BE2C (cell line): ENCODE data around the gene CTBS.

Experiments
- DNase-seq: peaks from one replicate; pipeline ENCODE4 v3.0.0-alpha.2; 2020
- H3K27me3 ChIP-seq: fragments of 250-450 bp; sonication (Bioruptor Pico); 2 replicates; pipeline ENCODE4 v1.5.1; 2020; ENCODE audit warnings: mild to moderate bottlenecking
- H3K36me3 ChIP-seq: fragments of 250-450 bp; sonication (Bioruptor Pico); 2 replicates; pipeline ENCODE4 v1.5.1; 2020; ENCODE audit warnings: mild to moderate bottlenecking
- H3K4me1 ChIP-seq: fragments of 250-450 bp; sonication (Bioruptor Pico); 2 replicates; pipeline ENCODE4 v1.5.1; 2020
- H3K4me3 ChIP-seq: 2 replicates; pipeline ENCODE4 v1.5.1; 2011; ENCODE audit warnings: low read depth, low read length
- H3K9me3 ChIP-seq: fragments of 250-450 bp; sonication (Bioruptor Pico); 2 replicates; pipeline ENCODE4 v1.5.1; 2020
- TF ChIP-seq, protein P1 (sequence below): IDR thresholded peaks from 2 replicates; pipeline ENCODE4 v1.5.1; 2012; ENCODE audit warnings: mild to moderate bottlenecking, low read depth, low read length

CTBS gene

GRCh38 chr1:84569216-84569615, 5.0 kb downstream of the CTBS start:
- no peak overlapping the region for H3K4me3 ChIP-seq
- no peaks in the 10 kb centered on the region for H3K4me1 ChIP-seq
- TF ChIP-seq, protein P1, sequence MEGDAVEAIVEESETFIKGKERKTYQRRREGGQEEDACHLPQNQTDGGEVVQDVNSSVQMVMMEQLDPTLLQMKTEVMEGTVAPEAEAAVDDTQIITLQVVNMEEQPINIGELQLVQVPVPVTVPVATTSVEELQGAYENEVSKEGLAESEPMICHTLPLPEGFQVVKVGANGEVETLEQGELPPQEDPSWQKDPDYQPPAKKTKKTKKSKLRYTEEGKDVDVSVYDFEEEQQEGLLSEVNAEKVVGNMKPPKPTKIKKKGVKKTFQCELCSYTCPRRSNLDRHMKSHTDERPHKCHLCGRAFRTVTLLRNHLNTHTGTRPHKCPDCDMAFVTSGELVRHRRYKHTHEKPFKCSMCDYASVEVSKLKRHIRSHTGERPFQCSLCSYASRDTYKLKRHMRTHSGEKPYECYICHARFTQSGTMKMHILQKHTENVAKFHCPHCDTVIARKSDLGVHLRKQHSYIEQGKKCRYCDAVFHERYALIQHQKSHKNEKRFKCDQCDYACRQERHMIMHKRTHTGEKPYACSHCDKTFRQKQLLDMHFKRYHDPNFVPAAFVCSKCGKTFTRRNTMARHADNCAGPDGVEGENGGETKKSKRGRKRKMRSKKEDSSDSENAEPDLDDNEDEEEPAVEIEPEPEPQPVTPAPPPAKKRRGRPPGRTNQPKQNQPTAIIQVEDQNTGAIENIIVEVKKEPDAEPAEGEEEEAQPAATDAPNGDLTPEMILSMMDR = no peak
- no peaks in the 10 kb centered on the region for H3K36me3 ChIP-seq
- no peak for DNase-seq
- no peaks in the 10 kb centered on the region for H3K27me3 ChIP-seq
- H3K9me3 ChIP-seq = no peaks in the 10 kb centered on the region

DNA sequence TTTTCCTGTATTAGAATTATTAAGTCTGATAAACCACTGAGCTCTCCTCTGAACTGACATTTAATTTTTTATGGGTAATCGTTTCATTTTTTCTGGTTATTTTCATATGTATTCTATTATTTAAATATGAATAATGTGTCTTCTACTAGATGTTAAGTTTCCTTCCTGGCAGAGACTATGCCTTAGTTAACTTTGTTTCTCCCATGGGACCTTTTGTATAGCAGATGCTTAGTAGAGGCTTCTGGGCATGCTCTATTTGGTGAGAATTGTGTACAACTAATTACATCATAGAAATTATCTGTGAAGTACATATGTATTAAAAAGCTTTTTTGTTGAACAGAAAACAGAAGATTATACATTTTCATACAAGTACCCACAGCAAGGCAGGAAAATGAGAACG, 23.4 kb downstream of the CTBS start:
- Histone ChIP-seq H3K4me3 (no peak overlapping the region), H3K27me3 (no peaks in the 10 kb centered on the region), H3K4me1 (no peaks in the 10 kb centered on the region), H3K36me3 (no peaks in the 10 kb centered on the region), H3K9me3 (no peaks in the 10 kb centered on the region)
- TF ChIP-seq, protein P1 = no peak
- no peak for DNase-seq

GRCh38 chr1:84541679-84542078, 32.6 kb downstream of the CTBS start:
- H3K36me3 ChIP-seq = no peaks in the 10 kb centered on the region
- H3K4me3 ChIP-seq = no peak overlapping the region
- DNase-seq = no peak
- no peaks in the 10 kb centered on the region for H3K9me3 ChIP-seq
- H3K4me1 ChIP-seq = no peaks in the 10 kb centered on the region
- TF ChIP-seq, protein P1 = peak; percentile 13; the same call in 1 of the 2 replicates
- H3K27me3 ChIP-seq = no peaks in the 10 kb centered on the region

DNA sequence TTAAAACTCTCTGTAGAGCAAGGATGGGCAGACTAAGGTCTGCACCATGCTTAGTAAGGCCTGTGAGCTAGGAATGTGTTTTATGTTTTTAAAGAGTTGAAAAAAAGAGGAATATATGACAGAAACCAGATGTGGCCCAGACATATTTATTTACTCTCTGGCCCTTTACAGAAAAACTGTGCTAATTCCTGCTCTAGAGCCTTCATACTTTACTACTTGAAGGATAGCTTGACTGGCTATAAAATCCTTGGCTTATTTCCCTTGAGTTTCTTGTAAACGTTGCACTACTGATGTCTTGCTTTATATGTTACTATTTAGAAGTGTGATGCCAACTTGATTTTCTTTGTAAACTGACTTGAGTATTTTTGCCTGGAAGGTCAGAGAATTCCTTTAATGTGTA, 33.5 kb downstream of the CTBS start:
- no peak for DNase-seq

GRCh38 chr1:84539972-84540371, 34.3 kb downstream of the CTBS start:
- H3K36me3 ChIP-seq = no peaks in the 10 kb centered on the region
- no peaks in the 10 kb centered on the region for H3K4me1 ChIP-seq
- no peak for DNase-seq
- no peak overlapping the region for H3K4me3 ChIP-seq
- no peaks in the 10 kb centered on the region for H3K27me3 ChIP-seq
- no peaks in the 10 kb centered on the region for H3K9me3 ChIP-seq
- TF ChIP-seq, protein P1 = no peak

More for the DNA sequence above, 33.5 kb downstream of the CTBS start:
- H3K27me3 ChIP-seq = no peaks in the 10 kb centered on the region
- TF ChIP-seq, protein P1 = no peak
- no peaks in the 10 kb centered on the region for H3K9me3 ChIP-seq
- no peak overlapping the region for H3K4me3 ChIP-seq
- H3K4me1 ChIP-seq = no peaks in the 10 kb centered on the region
- H3K36me3 ChIP-seq = no peaks in the 10 kb centered on the region

DNA sequence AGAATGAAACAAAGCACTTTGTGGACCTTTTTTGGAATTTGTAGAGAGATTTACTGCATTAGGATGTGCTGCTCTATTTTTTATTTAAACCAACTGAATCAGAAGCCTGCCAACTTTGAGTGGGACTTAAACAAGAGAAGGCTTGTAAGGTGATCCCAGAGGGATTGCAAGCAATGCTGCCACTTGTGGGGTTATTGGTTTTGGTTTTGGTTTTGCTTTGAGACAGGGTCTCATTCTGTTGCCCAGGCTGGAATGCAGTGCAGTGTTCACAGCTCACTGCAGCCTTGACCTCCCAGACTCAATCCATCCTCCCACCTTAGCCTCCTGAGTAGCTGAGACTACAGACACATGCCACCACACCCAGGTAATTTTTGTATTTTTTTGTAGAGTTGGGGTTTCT, 35.6 kb downstream of the CTBS start:
- Histone ChIP-seq H3K4me3 (no peak overlapping the region), H3K27me3 (no peaks in the 10 kb centered on the region), H3K9me3 (no peaks in the 10 kb centered on the region), H3K4me1 (no peaks in the 10 kb centered on the region), H3K36me3 (no peaks in the 10 kb centered on the region)
- DNase-seq = no peak
- TF ChIP-seq, protein P1 = no peak
